ENCODE measurements around the gene DHX58. TPM values are rescaled to one million over a fixed set of nuclear protein-coding genes. Genes with fewer than 3 reads are reported as not detected.
A peak's percentile ranks its signal among the peaks of the same experiment; 100 is the strongest.

Gene DHX58
- total RNA-seq, 1 donor from 2014 or later, result 10.6 TPM

GRCh38 chr17:42129109-42129837, 16.8 kb upstream of the DHX58 start:
- DNase-seq, result no peak

GRCh38 chr17:42127414-42127813, 14.9 kb upstream of the DHX58 start:
- DNase-seq, result no peak

GRCh38 chr17:42126836-42127235, 14.3 kb upstream of the DHX58 start:
- DNase-seq, result no peak

GRCh38 chr17:42125565-42125964, 13.1 kb upstream of the DHX58 start:
- DNase-seq, result no peak

- peak; percentile 18 for DNase-seq
Observed at GRCh38 chr17:42124256-42124655, 11.7 kb upstream of the DHX58 start.

GRCh38 chr17:42122371-42123303, 10.1 kb upstream of the DHX58 start, which contains the start of gene HSPB9:
TSS of gene HSPB9 (plus strand) at chr17:42122804. CDS start at chr17:42122851, 47 bp downstream.
- no peak for DNase-seq

- peak; percentile 88 for DNase-seq
Observed at GRCh38 chr17:42120770-42121769, 8.6 kb upstream of the DHX58 start, which contains the start of gene KAT2A. TSS of gene KAT2A (minus strand) at chr17:42121367. CDS start at chr17:42121304, 63 bp downstream.

GRCh38 chr17:42120161-42120769, 7.8 kb upstream of the DHX58 start:
- no peak for DNase-seq

- DNase-seq, result no peak
Observed at GRCh38 chr17:42119301-42119700, 6.8 kb upstream of the DHX58 start.

GRCh38 chr17:42118545-42118944, 6.0 kb upstream of the DHX58 start:
- DNase-seq, result peak; percentile 75

GRCh38 chr17:42118126-42118510, 5.6 kb upstream of the DHX58 start:
- DNase-seq, result no peak

- DNase-seq, result no peak
Observed at GRCh38 chr17:42117397-42118125, 5.0 kb upstream of the DHX58 start.

GRCh38 chr17:42116705-42117396, 4.3 kb upstream of the DHX58 start:
- peak; percentile 90 for DNase-seq

- DNase-seq, result no peak
Observed at GRCh38 chr17:42114118-42114517, 1.6 kb upstream of the DHX58 start.

GRCh38 chr17:42113293-42114069, 967 bp upstream of the DHX58 start:
- no peak for DNase-seq

GRCh38 chr17:42111871-42112551, 503 bp downstream of the DHX58 start:
- peak; percentile 49 for DNase-seq

- no peak for DNase-seq
Observed at GRCh38 chr17:42111265-42111636, 1.3 kb downstream of the DHX58 start.

GRCh38 chr17:42110301-42111264, 1.9 kb downstream of the DHX58 start:
- DNase-seq, result no peak

Data from dermis blood vessel endothelial cell (primary cell).